Breast epithelium (tissue), 4 donors: Measurements from ENCODE around the gene RCOR3. TPM values are rescaled to one million over a fixed set of nuclear protein-coding genes. Genes with fewer than 3 reads are reported as not detected.
"Not testable (repeated sequence)": the region's sequence is repeated elsewhere in the genome, so short reads cannot be mapped to it uniquely, and the experiment has no call there.

Experiments used
- DNase-seq, 2 donors: peaks; one replicate each; pipeline ENCODE4 v3.0.0-alpha.2; 2019; ENCODE audit warnings: low spot score in 2 of 2
- H3K27ac ChIP-seq, 2 donors: fragments of 200-600 bp; sonication (generic) in 1 of 2; one replicate each; pipeline ENCODE4 v1.5.1; 2016 to 2019; ENCODE audit warnings: mild to moderate bottlenecking in 1 of 2
- H3K27me3 ChIP-seq, 2 donors: fragments of 200-600 bp; sonication (generic) in 1 of 2; one replicate each; pipeline versions ENCODE4 v1.5.1 to v1.6.0; 2017 to 2019; ENCODE audit warnings: control low read depth in 1 of 2, mild to moderate bottlenecking in 1 of 2
- H3K36me3 ChIP-seq: fragments of 200-600 bp; one replicate; pipeline ENCODE4 v1.5.1; 2019
- H3K4me1 ChIP-seq, 2 donors: fragments of 200-600 bp; sonication (generic); one replicate each; pipeline ENCODE4 v1.5.1; 2016 to 2019; ENCODE audit warnings: control low read depth in 1 of 2
- H3K4me3 ChIP-seq, 3 donors: fragments of 200-600 bp; sonication (generic); 1 replicate in 2 of 3; 2 replicates in 1 of 3; pipeline ENCODE4 v1.5.1; 2016 to 2019; ENCODE audit warnings: mild to moderate bottlenecking in 3 of 3, moderate library complexity in 2 of 3
- H3K9me3 ChIP-seq, 2 donors: fragments of 200-600 bp; sonication (generic) in 1 of 2; one replicate each; pipeline ENCODE4 v1.5.1; 2016 to 2019; ENCODE audit warnings: control low read depth in 1 of 2
- CTCF ChIP-seq, 3 donors: fragments of 450-650 bp; IDR thresholded peaks; one replicate each; pipeline ENCODE4 v1.5.1; 2016 to 2017; ENCODE audit warnings: antibody characterized with exemption in 3 of 3, mild to moderate bottlenecking in 3 of 3, moderate library complexity in 3 of 3
- POLR2A ChIP-seq: fragments of 450-650 bp; IDR thresholded peaks from one replicate; pipeline ENCODE4 v1.6.1; 2016; ENCODE audit warnings: antibody characterized with exemption, mild to moderate bottlenecking, moderate library complexity
- POLR2AphosphoS5 ChIP-seq, 3 donors: sonication (generic); formaldehyde crosslinking; IDR thresholded peaks; one replicate each; pipeline ENCODE4 v1.6.1; 2017; ENCODE audit warnings: antibody characterized with exemption in 3 of 3
- intact Hi-C: fragments of 100-400 bp; cut with DNase I; formaldehyde crosslinking; loops from one replicate; pipeline ENCODE4 v1.15.1; 2023; ENCODE audit warnings: low total_unique reads
- total RNA-seq, 3 donors: library from RNA; depleted of rRNA; stranded (reverse); fragments of >200 nt; gene quantifications; one replicate each; pipeline ENCODE4 v1.1.0, GENCODE V29; 2016

RCOR3 gene
- total RNA-seq, 3 donors from 2014 or later = 45.9 to 107 (median 62.6) TPM

- TF ChIP-seq POLR2AphosphoS5 (IDR thresholded peaks at IDR 0.05) (no peak), POLR2A (no peak), CTCF (IDR thresholded peaks at IDR 0.05) (no peak)
Measured at GRCh38 chr1:211236633-211237320, 22.4 kb upstream of the RCOR3 start.

DNA sequence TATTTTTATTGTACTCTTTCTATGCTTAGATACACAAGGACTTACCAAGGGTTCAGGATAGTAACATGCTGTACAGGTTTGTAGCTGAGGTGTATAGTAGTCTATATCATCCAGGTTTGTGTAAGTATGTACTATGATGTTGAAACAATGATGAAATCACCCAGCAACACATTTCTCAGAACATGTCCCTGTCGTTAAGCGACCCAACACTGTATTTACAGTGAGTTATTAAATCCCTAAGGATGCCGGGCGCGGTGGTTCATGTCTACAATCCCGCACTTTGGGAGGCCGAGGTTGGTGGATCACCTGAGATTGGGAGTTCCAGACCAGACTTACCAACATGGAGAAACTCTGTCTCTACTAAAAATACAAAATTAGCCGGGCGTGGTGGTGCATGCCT is 21.6 kb upstream of the RCOR3 start:
- intact Hi-C loops = no loop called here
- H3K27ac ChIP-seq = no peak overlapping the region
- DNase-seq = no peak
- no peak for TF ChIP-seq POLR2AphosphoS5 (IDR thresholded peaks at IDR 0.05)
- TF ChIP-seq POLR2A = no peak
- no peak for TF ChIP-seq CTCF (IDR thresholded peaks at IDR 0.05)
- no peaks in the 10 kb centered on the region for H3K27me3 ChIP-seq
- H3K4me3 ChIP-seq = no peak overlapping the region
- H3K9me3 ChIP-seq = no peaks in the 10 kb centered on the region
- H3K36me3 ChIP-seq = no peaks in the 10 kb centered on the region
- H3K4me1 ChIP-seq = no peaks in the 10 kb centered on the region

More at GRCh38 chr1:211236633-211237320, 22.4 kb upstream of the RCOR3 start:
- H3K4me1 ChIP-seq = no peaks in the 10 kb centered on the region
- DNase-seq = no peak
- no peak overlapping the region for H3K27ac ChIP-seq
- H3K36me3 ChIP-seq = no peaks in the 10 kb centered on the region
- H3K9me3 ChIP-seq = no peaks in the 10 kb centered on the region
- intact Hi-C loops = no loop called here
- H3K27me3 ChIP-seq = no peaks in the 10 kb centered on the region
- no peak overlapping the region for H3K4me3 ChIP-seq

DNA sequence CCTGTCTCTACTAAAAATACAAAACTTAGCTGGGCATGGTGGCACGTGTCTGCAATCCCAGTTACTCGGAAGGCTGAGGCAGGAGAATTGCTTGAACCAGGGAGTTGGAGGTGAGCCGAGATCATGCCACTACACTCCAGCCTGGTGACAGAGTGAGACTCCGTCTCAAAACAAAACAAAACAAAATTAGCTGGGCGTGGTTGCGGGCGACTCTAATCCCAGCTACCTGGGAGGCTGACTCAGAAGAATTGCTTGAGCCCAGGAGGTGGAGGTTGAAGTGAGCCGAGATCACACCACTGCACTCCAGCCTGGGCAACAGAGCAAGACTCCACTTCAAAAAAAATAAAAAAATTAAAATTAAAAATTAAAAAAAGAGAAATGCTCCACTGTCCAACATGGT is 18.6 kb upstream of the RCOR3 start:
- H3K27ac ChIP-seq, H3K36me3 ChIP-seq, H3K4me3 ChIP-seq, DNase-seq, intact Hi-C loops, H3K4me1 ChIP-seq, H3K9me3 ChIP-seq, H3K27me3 ChIP-seq: not testable (repeated sequence)

- no peaks in the 10 kb centered on the region for H3K9me3 ChIP-seq
- no peak overlapping the region for H3K4me3 ChIP-seq
- no peaks in the 10 kb centered on the region for H3K4me1 ChIP-seq
- no peak overlapping the region for H3K27ac ChIP-seq
- no peaks in the 10 kb centered on the region for H3K27me3 ChIP-seq
- no peaks in the 10 kb centered on the region for H3K36me3 ChIP-seq
- no peak for TF ChIP-seq POLR2A
- no peak for TF ChIP-seq CTCF (IDR thresholded peaks at IDR 0.05)
- no peak for TF ChIP-seq POLR2AphosphoS5 (IDR thresholded peaks at IDR 0.05)
- intact Hi-C loops = no loop called here
- DNase-seq = no peak
Measured at GRCh38 chr1:211241071-211241470, 18.1 kb upstream of the RCOR3 start.

- H3K36me3 ChIP-seq, DNase-seq, H3K4me3 ChIP-seq, H3K9me3 ChIP-seq, intact Hi-C loops, H3K27me3 ChIP-seq, H3K4me1 ChIP-seq, H3K27ac ChIP-seq: not testable (repeated sequence)
Measured at GRCh38 chr1:211243639-211244038, 15.5 kb upstream of the RCOR3 start.

DNA sequence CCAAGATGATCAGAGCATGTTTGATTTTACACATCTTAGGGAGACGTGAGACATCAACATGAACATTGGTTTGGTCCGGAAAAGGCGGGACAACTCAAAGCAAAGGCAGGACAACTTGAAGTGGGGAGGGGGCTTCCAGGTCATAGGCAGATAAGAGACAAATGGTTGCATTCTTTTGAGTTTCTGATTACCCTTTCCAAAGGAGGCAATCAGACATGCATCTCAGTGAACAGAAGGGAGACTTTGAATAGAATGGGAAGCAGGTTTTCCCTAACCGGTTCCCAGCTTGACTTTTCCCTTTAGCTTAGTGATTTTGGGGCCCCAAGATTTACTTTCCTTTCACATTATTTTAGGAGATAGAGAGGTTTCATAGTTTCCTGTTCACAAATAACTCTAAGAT is 12.6 kb upstream of the RCOR3 start:
- H3K27ac ChIP-seq, DNase-seq, H3K4me1 ChIP-seq, H3K9me3 ChIP-seq, H3K27me3 ChIP-seq, H3K36me3 ChIP-seq, intact Hi-C loops, H3K4me3 ChIP-seq: not testable (repeated sequence)

GRCh38 chr1:211247921-211248320 is 11.2 kb upstream of the RCOR3 start:
- no peak for TF ChIP-seq POLR2AphosphoS5 (IDR thresholded peaks at IDR 0.05)
- no peak for TF ChIP-seq CTCF (IDR thresholded peaks at IDR 0.05)
- TF ChIP-seq POLR2A = no peak
- Histone ChIP-seq H3K9me3 (no peaks in the 10 kb centered on the region), H3K27me3 (no peaks in the 10 kb centered on the region), H3K36me3 (no peaks in the 10 kb centered on the region), H3K4me3 (no peak overlapping the region), H3K27ac (no peak overlapping the region), H3K4me1 (no peaks in the 10 kb centered on the region)
- intact Hi-C loops = no loop called here
- DNase-seq = no peak

GRCh38 chr1:211249611-211250010 is 9.6 kb upstream of the RCOR3 start:
- H3K9me3 ChIP-seq, DNase-seq, H3K4me3 ChIP-seq, H3K27ac ChIP-seq, H3K4me1 ChIP-seq, H3K36me3 ChIP-seq, intact Hi-C loops, H3K27me3 ChIP-seq: not testable (repeated sequence)
